B cell (primary cell): ENCODE data around the gene BCOR. TPM values are rescaled to one million over a fixed set of nuclear protein-coding genes. Genes with fewer than 3 reads are reported as not detected.

Experiments used
- ATAC-seq: fragments of 200-7000 bp; cut with Tn5 transposase; one replicate; pipeline ENCODE4 v1.10.0; 2021; ENCODE audit warnings: low read depth, mild to moderate bottlenecking, moderate number of reproducible peaks, moderate library complexity
- CTCF ChIA-PET: fragments of 350-600 bp; sonication (Branson Sonifier 250); formaldehyde crosslinking; loops from one replicate; lab custom pipeline; 2021; ENCODE audit warnings: antibody characterized with exemption, inconsistent platforms; lab: Charles Lee
- POLR2A ChIA-PET: fragments of 350-600 bp; sonication (Branson Sonifier 250); formaldehyde crosslinking; loops from one replicate; lab custom pipeline; 2021; ENCODE audit warnings: antibody characterized with exemption; lab: Charles Lee
- DNase-seq: peaks from one replicate; pipeline ENCODE4 v3.0.0; 2013
- H2AFZ ChIP-seq: 2 replicates; pipeline ENCODE4 v1.6.1; 2012; ENCODE audit warnings: mild to moderate bottlenecking, low read depth, low read length; ENCODE audit not compliant: insufficient read depth, poor library complexity, severe bottlenecking
- H3K27ac ChIP-seq, 2 donors: 1 replicate in 1 of 2; 2 replicates in 1 of 2; pipeline ENCODE4 v1.5.1; 2012 to 2013; ENCODE audit warnings: low read length in 2 of 2, mild to moderate bottlenecking in 2 of 2, moderate library complexity in 1 of 2
- H3K27me3 ChIP-seq, 4 experiments: fragments of 200-600 bp in 1 of 4; sonication (generic) in 1 of 4; replicated peaks in 1 of 4; 1 replicate in 2 of 4; 2 replicates in 2 of 4; pipeline versions ENCODE4 v1.6.1 to v1.7.0; 2013 to 2016; ENCODE audit warnings: low read length in 3 of 4, mild to moderate bottlenecking in 2 of 4, mixed read lengths in 1 of 4, moderate library complexity in 1 of 4; ENCODE audit not compliant: insufficient read depth in 4 of 4, control insufficient read depth in 3 of 4; ENCODE audit errors: control extremely low read depth in 1 of 4
- H3K36me3 ChIP-seq, 2 experiments: replicated peaks in 1 of 2; 1 replicate in 1 of 2; 2 replicates in 1 of 2; pipeline versions ENCODE4 v1.6.1 to v1.7.1; 2013; ENCODE audit warnings: low read length in 1 of 2; ENCODE audit not compliant: insufficient read depth in 2 of 2, control insufficient read depth in 1 of 2; ENCODE audit errors: control extremely low read depth in 1 of 2, extremely low read depth in 1 of 2
- H3K4me1 ChIP-seq, 2 donors: fragments of 200-600 bp in 1 of 2; sonication (generic) in 1 of 2; 1 replicate in 1 of 2; 2 replicates in 1 of 2; pipeline versions ENCODE4 v1.5.1 to v1.6.1; 2013 to 2017; ENCODE audit warnings: low read length in 2 of 2; ENCODE audit not compliant: control insufficient read depth in 2 of 2, insufficient read depth in 2 of 2
- H3K4me2 ChIP-seq: replicated peaks from 2 replicates; pipeline ENCODE3; 2012; ENCODE audit warnings: mild to moderate bottlenecking, low read depth, low read length; ENCODE audit not compliant: poor library complexity, severe bottlenecking
- H3K4me3 ChIP-seq, 5 experiments: fragments of 200-600 bp in 1 of 5; sonication (generic) in 1 of 5; 1 replicate in 3 of 5; 2 replicates in 2 of 5; pipeline versions ENCODE4 v1.5.1 to v1.7.0; 2011 to 2016; ENCODE audit warnings: low read length in 4 of 5, mild to moderate bottlenecking in 4 of 5, low read depth in 2 of 5, control low read depth in 1 of 5, moderate library complexity in 1 of 5; ENCODE audit not compliant: insufficient read depth in 1 of 5; ENCODE audit errors: control extremely low read depth in 1 of 5, extremely low read depth in 1 of 5
- H3K79me2 ChIP-seq: fragments of 200-600 bp; sonication (generic); one replicate; pipeline ENCODE4 v1.6.0; 2016; ENCODE audit warnings: low read length; ENCODE audit not compliant: control insufficient read depth, insufficient read depth
- H3K9ac ChIP-seq: fragments of 200-600 bp; sonication (generic); 2 replicates; pipeline ENCODE4 v1.6.1; 2017; ENCODE audit warnings: mild to moderate bottlenecking, low read length, moderate library complexity
- H3K9me3 ChIP-seq, 3 donors: one replicate each; pipeline versions ENCODE4 v1.6.1 to v1.7.1; 2013; ENCODE audit warnings: low read length in 2 of 3; ENCODE audit not compliant: control insufficient read depth in 2 of 3, insufficient read depth in 1 of 3; ENCODE audit errors: control extremely low read depth in 1 of 3
- H4K20me1 ChIP-seq: 2 replicates; pipeline ENCODE4 v1.6.0; 2012; ENCODE audit warnings: mild to moderate bottlenecking, low read length; ENCODE audit not compliant: insufficient read depth, control insufficient read depth, poor library complexity, severe bottlenecking
- H3K27ac Mint-ChIP-seq: one replicate; pipeline ENCODE4 v1.8.0; 2021; ENCODE audit warnings: mixed read lengths
- H3K27me3 Mint-ChIP-seq: one replicate; pipeline ENCODE4 v1.8.0; 2021; ENCODE audit warnings: mixed read lengths
- H3K4me1 Mint-ChIP-seq: one replicate; pipeline ENCODE4 v1.8.0; 2021; ENCODE audit warnings: mixed read lengths
- H3K4me3 Mint-ChIP-seq: one replicate; pipeline ENCODE4 v1.8.0; 2021; ENCODE audit warnings: mixed read lengths
- H3K9me3 Mint-ChIP-seq: one replicate; pipeline ENCODE4 v1.8.0; 2022; ENCODE audit warnings: mixed read lengths; ENCODE audit not compliant: insufficient read depth
- CTCF ChIP-seq: fragments of 200-600 bp; IDR thresholded peaks from one replicate; pipeline ENCODE4 v1.8.0; 2022; ENCODE audit warnings: antibody characterized with exemption, mild to moderate bottlenecking
- EZH2 ChIP-seq: IDR thresholded peaks from 2 replicates; pipeline ENCODE4 v1.6.1; 2012; ENCODE audit warnings: borderline replicate concordance, low read depth, mild to moderate bottlenecking, moderate library complexity, low read length; ENCODE audit not compliant: insufficient read depth, poor library complexity, severe bottlenecking
- WGBS: methylation state at CpG from one replicate; pipeline ENCODE4 v1.1.5; 2013; ENCODE audit warnings: missing lambda C conversion rate; ENCODE audit not compliant: insufficient coverage; 5-methylcytosine and 5-hydroxymethylcytosine counted together
- intact Hi-C: fragments of 100-400 bp; cut with micrococcal nuclease; formaldehyde crosslinking; loops from one replicate; pipeline ENCODE4 v1.10.0; 2022
- polyA plus RNA-seq: library from polyadenylated mRNA; depleted of rRNA; stranded (reverse); fragments of >200 nt; gene quantifications from 2 replicates; pipeline ENCODE4 v1.2.3, GENCODE V29; 2012
- total RNA-seq, 2 donors: library from RNA; stranded (reverse); fragments of 120-200 nt in 1 of 2; gene quantifications; 1 replicate in 1 of 2; 2 replicates in 1 of 2; pipeline versions ENCODE4 v1.2.3 to v1.2.4, GENCODE V29; 2013 to 2022

The BCOR gene
- total and polyA plus RNA-seq, 2 donors (not counting 1 experiment from before 2014, with no cell fraction given): 19.0 to 65.3 TPM

DNA sequence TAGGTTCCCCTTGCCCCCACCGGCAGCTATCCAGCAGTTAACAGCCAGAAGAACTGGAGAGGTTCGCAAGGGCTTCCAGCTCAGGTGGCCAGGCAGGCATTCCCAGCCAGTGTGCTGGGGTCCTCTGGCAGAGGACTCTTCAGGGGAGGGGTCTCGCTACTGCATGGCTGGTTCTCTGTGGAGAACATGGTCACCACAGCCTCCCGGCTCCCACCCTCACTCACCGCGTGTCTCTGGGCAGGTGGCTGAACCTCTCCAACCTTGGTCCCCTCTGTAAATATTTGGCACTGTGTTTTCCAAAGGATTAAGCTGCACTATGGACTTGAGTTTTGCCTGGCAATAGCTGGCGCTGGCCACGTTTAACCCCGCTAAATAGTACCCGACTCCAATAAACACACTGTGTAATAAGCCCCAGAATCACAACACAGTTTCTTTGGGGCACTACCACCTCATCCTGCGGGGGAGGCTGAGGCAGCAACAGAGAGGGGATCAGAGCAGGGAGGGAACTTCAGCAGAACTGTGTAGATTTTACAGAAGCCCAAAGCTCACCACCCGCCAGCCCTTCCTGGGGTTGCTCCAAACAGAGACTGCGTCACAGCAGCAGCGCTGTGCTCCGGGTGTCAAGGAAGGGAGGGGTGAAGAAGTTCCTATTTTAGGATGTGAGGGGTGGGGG is 15.2 kb downstream of the BCOR start:
- peaks cover 84% of the 10 kb centered on the region for H4K20me1 ChIP-seq
- ChIA-PET POLR2A (interaction anchor here (1.1 to 1.5 kb wide), 3 partner anchors 9 to 14 kb away, joined by 3 to 5 read pairs (median 4); no protein-coding TSS in a partner anchor), CTCF (interaction anchor here (0.8 kb wide), 3 partner anchors 61 to 71 kb away, joined by 3 read pairs; no protein-coding TSS in a partner anchor)
- H3K27ac ChIP-seq: no peak overlapping the region
- Mint-ChIP-seq H3K4me3 (peak overlapping the region; percentile 69), H3K4me1 (peaks cover 47% of the 10 kb centered on the region), H3K9me3 (no peaks in the 10 kb centered on the region), H3K27ac (peak overlapping the region; percentile 59), H3K27me3 (no peaks in the 10 kb centered on the region)
- ATAC-seq (peak; percentile 13), DNase-seq (no peak)
- H3K4me2 ChIP-seq: peak overlapping the region; percentile 82
- no peak overlapping the region for H3K9ac ChIP-seq
- H3K9me3 ChIP-seq: no peaks in the 10 kb centered on the region
- WGBS: 18% methylated on average over 2 of the region's 15 CpGs
- peaks cover 77% of the 10 kb centered on the region for H3K79me2 ChIP-seq
- peaks cover 34 to 43% of the 10 kb centered on the region in 2 donors for H3K4me1 ChIP-seq
- H3K27me3 ChIP-seq: no peaks in the 10 kb centered on the region
- peak overlapping the region in 2 of 5 experiments; percentile 35 to 37 for H3K4me3 ChIP-seq
- TF ChIP-seq CTCF (no peak), EZH2 (no peak)
- peaks cover 0 to 3% of the 10 kb centered on the region in 2 experiments for H3K36me3 ChIP-seq
- no peak overlapping the region for H2AFZ ChIP-seq
- intact Hi-C loops: no loop called here

DNA sequence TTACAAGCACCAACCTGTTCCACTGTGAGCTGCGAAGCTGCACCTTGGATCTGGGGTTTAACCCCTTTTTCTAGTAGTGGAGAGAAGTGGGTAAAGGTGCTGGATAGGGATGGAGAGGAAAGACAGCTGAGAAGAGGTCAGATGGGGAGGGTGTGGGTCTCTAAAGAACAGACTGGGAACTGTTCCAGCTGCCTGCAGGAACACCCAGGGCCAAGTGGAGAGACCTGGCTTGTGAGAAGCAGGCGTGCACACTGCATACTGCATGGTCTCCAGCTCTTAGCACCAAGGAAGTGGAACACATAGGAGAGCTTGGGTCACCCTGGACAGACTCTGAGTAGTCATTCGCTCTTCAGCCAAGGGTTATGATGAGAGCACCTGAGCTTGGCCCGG is 16.1 kb downstream of the BCOR start:
- Histone ChIP-seq H3K4me2 (no peak overlapping the region), H3K27me3 (no peaks in the 10 kb centered on the region), H3K4me3 (no peak overlapping the region), H3K4me1 (peaks cover 32 to 43% of the 10 kb centered on the region in 2 donors), H3K79me2 (peaks cover 70% of the 10 kb centered on the region), H3K9ac (no peak overlapping the region), H2AFZ (no peak overlapping the region), H4K20me1 (peaks cover 75% of the 10 kb centered on the region), H3K9me3 (no peaks in the 10 kb centered on the region), H3K27ac (no peak overlapping the region), H3K36me3 (peaks cover 0 to 5% of the 10 kb centered on the region in 2 experiments)
- ChIA-PET CTCF (interaction anchor here (0.8 to 1.5 kb wide), 3 partner anchors 14 to 72 kb away, joined by 3 to 4 read pairs (median 3); partner anchors contain the start of gene BCOR), POLR2A (interaction anchor here (1.3 to 1.5 kb wide), 2 partner anchors 10 to 15 kb away, joined by 4 to 5 read pairs; no protein-coding TSS in a partner anchor)
- Mint-ChIP-seq H3K9me3 (no peaks in the 10 kb centered on the region), H3K27me3 (no peaks in the 10 kb centered on the region), H3K4me3 (peak overlapping the region; percentile 19), H3K27ac (peak overlapping the region; percentile 15), H3K4me1 (peaks cover 42% of the 10 kb centered on the region)
- intact Hi-C loops: no loop called here
- 89% methylated on average over 1 of the region's 4 CpGs for WGBS
- TF ChIP-seq EZH2: no peak
- TF ChIP-seq CTCF: no peak
- ATAC-seq: no peak
- no peak for DNase-seq
